Pancreas (tissue), 10 donors: Measurements from ENCODE around the gene TRH. TPM values are rescaled to one million over a fixed set of nuclear protein-coding genes. Genes with fewer than 3 reads are reported as not detected.

Experiments
- ATAC-seq, 4 donors: fragments of 200-7000 bp; cut with Tn5 transposase; one replicate each; pipeline versions ENCODE4 v1.8.0 to v1.9.1; 2020; ENCODE audit warnings: mild to moderate bottlenecking in 4 of 4, moderate library complexity in 4 of 4
- DNase-seq, 6 donors: peaks; one replicate each; pipeline ENCODE4 v3.0.0-alpha.2; 2020
- FAIRE-seq: peaks from 2 replicates; lab custom pipeline; 2012; peaks lifted over from hg19 to GRCh38; lab: Jason Lieb, UNC
- H3K27ac ChIP-seq, 4 donors: fragments of 200-600 bp; sonication (generic); 1 replicate in 3 of 4; 2 replicates in 1 of 4; pipeline versions ENCODE4 v1.5.0 to v1.8.0; 2020
- H3K27me3 ChIP-seq, 4 donors: fragments of 200-600 bp; one replicate each; pipeline ENCODE4 v1.8.0; 2021
- H3K36me3 ChIP-seq, 3 donors: fragments of 200-600 bp; sonication (generic) in 1 of 3; one replicate each; pipeline versions ENCODE4 v1.5.0 to v1.8.0; 2020 to 2021
- H3K4me1 ChIP-seq, 3 donors: fragments of 200-600 bp; one replicate each; pipeline ENCODE4 v1.8.0; 2021
- H3K4me3 ChIP-seq, 4 donors: fragments of 200-600 bp; sonication (generic) in 2 of 4; one replicate each; pipeline versions ENCODE4 v1.5.0 to v1.8.0; 2020 to 2021
- H3K9me3 ChIP-seq, 4 donors: fragments of 200-600 bp; one replicate each; pipeline ENCODE4 v1.8.0; 2021
- WGBS, 2 donors: extraction: QIAGEN DNeasy Blood & Tissue Kit; methylation state at CpG; one replicate each; pipeline ENCODE4 v1.1.7; 2013; 5-methylcytosine and 5-hydroxymethylcytosine counted together
- intact Hi-C, 3 donors: fragments of 100-400 bp; cut with DNase I; formaldehyde crosslinking; loops; one replicate each; pipeline versions ENCODE4 v1.11.1 to v1.14.2; 2022
- polyA plus RNA-seq, 2 donors: library from polyadenylated mRNA; stranded (reverse); fragments of 200-250 nt; gene quantifications; one replicate each; pipeline ENCODE4 v1.2.3, GENCODE V29; 2013
- total RNA-seq, 6 donors: library from RNA; stranded (reverse); fragmentation: NEBNext Ultra II Directional in 4 of 6; extraction: Animal tissue kit (Norgen Biotek cat#: 25700) in 4 of 6; gene quantifications; one replicate each; pipeline versions ENCODE4 v1.2.1 to v1.2.4, GENCODE V29; 2021 to 2023
- TF ChIP-seq, protein P1 (sequence below), 4 donors: fragments of 200-600 bp; sonication (generic) in 3 of 4; IDR thresholded peaks; one replicate each; pipeline versions ENCODE4 v1.5.0 to v1.8.0; 2021; ENCODE audit warnings: antibody characterized with exemption in 4 of 4
- donor health status: healthy with polysubstance abuse.
- donor health status: DM: no; HTN: no; CAD: no; lungs with moderate emphysema.
- donor health status: DM: no; HTN: no; CAD: no.
- donor health status: control.
- donor health status: control.
- donor health status: Bipolar disorder and iron deficiency.
- donor health status: DM: yes; HTN: yes; CAD: no.
- donor health status: DM: no; HTN: no; CAD: no.
- donor health status: DM: no; HTN: no; CAD: no.
- donor health status: DM: yes; HTN: yes; CAD: no.

Gene TRH
- total and polyA plus RNA-seq, 8 donors, result not detected

GRCh38 chr3:129942296-129942695 lies 32.2 kb upstream of the TRH start:
- Histone ChIP-seq H3K9me3 (no peaks in the 10 kb centered on the region), H3K36me3 (no peaks in the 10 kb centered on the region), H3K4me1 (no peaks in the 10 kb centered on the region), H3K4me3 (no peak overlapping the region), H3K27me3 (no peaks in the 10 kb centered on the region), H3K27ac (no peak overlapping the region)
- TF ChIP-seq, protein P1, sequence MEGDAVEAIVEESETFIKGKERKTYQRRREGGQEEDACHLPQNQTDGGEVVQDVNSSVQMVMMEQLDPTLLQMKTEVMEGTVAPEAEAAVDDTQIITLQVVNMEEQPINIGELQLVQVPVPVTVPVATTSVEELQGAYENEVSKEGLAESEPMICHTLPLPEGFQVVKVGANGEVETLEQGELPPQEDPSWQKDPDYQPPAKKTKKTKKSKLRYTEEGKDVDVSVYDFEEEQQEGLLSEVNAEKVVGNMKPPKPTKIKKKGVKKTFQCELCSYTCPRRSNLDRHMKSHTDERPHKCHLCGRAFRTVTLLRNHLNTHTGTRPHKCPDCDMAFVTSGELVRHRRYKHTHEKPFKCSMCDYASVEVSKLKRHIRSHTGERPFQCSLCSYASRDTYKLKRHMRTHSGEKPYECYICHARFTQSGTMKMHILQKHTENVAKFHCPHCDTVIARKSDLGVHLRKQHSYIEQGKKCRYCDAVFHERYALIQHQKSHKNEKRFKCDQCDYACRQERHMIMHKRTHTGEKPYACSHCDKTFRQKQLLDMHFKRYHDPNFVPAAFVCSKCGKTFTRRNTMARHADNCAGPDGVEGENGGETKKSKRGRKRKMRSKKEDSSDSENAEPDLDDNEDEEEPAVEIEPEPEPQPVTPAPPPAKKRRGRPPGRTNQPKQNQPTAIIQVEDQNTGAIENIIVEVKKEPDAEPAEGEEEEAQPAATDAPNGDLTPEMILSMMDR (IDR thresholded peaks at IDR 0.05), result peak; percentile 15 to 62 (median 48)
- peak in 4 of 6 donors; percentile 36 to 65 (median 44) for DNase-seq
- ATAC-seq, result peak; percentile 50 to 95 (median 90)
- whole genome bisulfite sequencing, 2 donors, result 22 to 23% methylated on average over 7 of the region's 7 CpGs
- FAIRE-seq, result no peak
- intact Hi-C loops, result loop anchor here in 1 of 3 donors (10.0 kb wide), 2 partner anchors 153 to 307 kb away; no protein-coding TSS in a partner anchor

- no peak overlapping the region for H3K27ac ChIP-seq
- FAIRE-seq (no peak), ATAC-seq (no peak), DNase-seq (peak in 1 of 6 donors; percentile 14)
- H3K4me1 ChIP-seq, result no peaks in the 10 kb centered on the region
- no peak overlapping the region for H3K4me3 ChIP-seq
- 65 to 75% methylated on average over 3 of the region's 3 CpGs for WGBS, 2 donors
- intact Hi-C loops, result loop anchor here in 1 of 3 donors (10.0 kb wide), 2 partner anchors 152 to 308 kb away; no protein-coding TSS in a partner anchor
- H3K27me3 ChIP-seq, result no peaks in the 10 kb centered on the region
- H3K9me3 ChIP-seq, result no peaks in the 10 kb centered on the region
- H3K36me3 ChIP-seq, result no peaks in the 10 kb centered on the region
- TF ChIP-seq, protein P1 (IDR thresholded peaks at IDR 0.05), result no peak
These were observed 31.5 kb upstream of the TRH start for GRCh38 chr3:129943020-129943419.

DNA sequence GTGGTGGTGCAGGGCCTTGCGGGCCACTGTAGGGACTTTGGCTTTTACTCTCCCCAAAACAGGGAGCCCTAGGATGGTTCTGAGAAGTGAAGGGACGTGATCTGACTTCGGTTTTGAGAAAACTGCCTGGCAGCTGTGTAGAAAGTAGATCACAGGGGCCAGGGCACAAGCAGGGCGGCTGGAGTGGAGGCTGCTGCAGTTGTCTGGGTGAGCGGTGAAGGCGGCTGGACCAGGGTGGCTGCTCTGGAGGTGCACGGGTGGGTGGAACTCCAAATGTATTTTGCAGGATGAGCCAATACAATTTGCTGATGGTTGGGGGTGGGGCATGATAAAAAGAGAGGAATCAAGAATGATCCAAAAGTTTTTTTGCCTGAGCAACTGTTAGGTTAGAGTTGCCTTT lies 29.8 kb upstream of the TRH start:
- DNase-seq (no peak), FAIRE-seq (no peak), ATAC-seq (no peak)
- TF ChIP-seq, protein P1 (IDR thresholded peaks at IDR 0.05), result no peak
- no peaks in the 10 kb centered on the region for H3K27me3 ChIP-seq
- WGBS, 2 donors, result 82 to 91% methylated on average over 7 of the region's 7 CpGs
- H3K9me3 ChIP-seq, result no peaks in the 10 kb centered on the region
- H3K4me3 ChIP-seq, result no peak overlapping the region
- intact Hi-C loops, result loop anchor here in 1 of 3 donors (10.0 kb wide), 2 partner anchors 150 to 310 kb away; no protein-coding TSS in a partner anchor
- H3K36me3 ChIP-seq, result no peaks in the 10 kb centered on the region
- no peak overlapping the region for H3K27ac ChIP-seq
- no peaks in the 10 kb centered on the region for H3K4me1 ChIP-seq

GRCh38 chr3:129947538-129948240 lies 26.8 kb upstream of the TRH start:
- ATAC-seq (no peak), FAIRE-seq (no peak), DNase-seq (no peak)
- no peak overlapping the region for H3K4me3 ChIP-seq
- H3K27me3 ChIP-seq, result no peaks in the 10 kb centered on the region
- intact Hi-C loops, result loop anchor here in 1 of 3 donors (10.0 kb wide), 2 partner anchors 147 to 313 kb away; no protein-coding TSS in a partner anchor
- TF ChIP-seq, protein P1 (IDR thresholded peaks at IDR 0.05), result no peak
- H3K36me3 ChIP-seq, result no peaks in the 10 kb centered on the region
- H3K9me3 ChIP-seq, result no peaks in the 10 kb centered on the region
- WGBS, 2 donors, result 71 to 80% methylated on average over 8 of the region's 8 CpGs
- no peak overlapping the region for H3K27ac ChIP-seq
- no peaks in the 10 kb centered on the region for H3K4me1 ChIP-seq
